ACC112 (cell line): ENCODE data around the gene ASCL5.
A peak's percentile ranks its signal among the peaks of the same experiment; 100 is the strongest.
"Not testable (repeated sequence)": the region's sequence is repeated elsewhere in the genome, so short reads cannot be mapped to it uniquely, and the experiment has no call there.

ENCODE experiments used
- H2AFZ ChIP-seq: fragments of 200-600 bp; sonication (generic); one replicate; pipeline ENCODE4 v1.6.0; 2017; ENCODE audit warnings: antibody characterized with exemption, low read length; ENCODE audit not compliant: unreplicated experiment
- H3K27ac ChIP-seq: fragments of 200-600 bp; sonication (generic); 2 replicates; pipeline ENCODE4 v1.5.1; 2014; ENCODE audit warnings: low read depth, mild to moderate bottlenecking, antibody characterized with exemption, low read length, moderate library complexity
- H3K27me3 ChIP-seq: fragments of 200-600 bp; sonication (generic); 2 replicates; pipeline ENCODE4 v1.6.1; 2014; ENCODE audit warnings: mild to moderate bottlenecking, antibody characterized with exemption, low read length, moderate library complexity, mixed read lengths; ENCODE audit not compliant: insufficient read depth
- H3K36me3 ChIP-seq: fragments of 200-600 bp; sonication (generic); 2 replicates; pipeline ENCODE4 v1.6.1; 2016; ENCODE audit warnings: mild to moderate bottlenecking, antibody characterized with exemption, low read length, moderate library complexity, mixed read lengths; ENCODE audit not compliant: insufficient read depth
- H3K4me1 ChIP-seq: fragments of 200-600 bp; sonication (generic); one replicate; pipeline ENCODE4 v1.6.1; 2016; ENCODE audit warnings: low read length, mixed read lengths; ENCODE audit not compliant: insufficient read depth, unreplicated experiment, control insufficient read depth
- H3K4me3 ChIP-seq: fragments of 200-600 bp; sonication (generic); 2 replicates; pipeline ENCODE4 v1.5.1; 2014; ENCODE audit warnings: mild to moderate bottlenecking, low read depth, low read length
- H3K79me2 ChIP-seq: fragments of 200-600 bp; sonication (generic); one replicate; pipeline ENCODE4 v1.6.0; 2016; ENCODE audit warnings: low read length; ENCODE audit not compliant: control insufficient read depth, unreplicated experiment, insufficient read depth

ASCL5 gene

DNA sequence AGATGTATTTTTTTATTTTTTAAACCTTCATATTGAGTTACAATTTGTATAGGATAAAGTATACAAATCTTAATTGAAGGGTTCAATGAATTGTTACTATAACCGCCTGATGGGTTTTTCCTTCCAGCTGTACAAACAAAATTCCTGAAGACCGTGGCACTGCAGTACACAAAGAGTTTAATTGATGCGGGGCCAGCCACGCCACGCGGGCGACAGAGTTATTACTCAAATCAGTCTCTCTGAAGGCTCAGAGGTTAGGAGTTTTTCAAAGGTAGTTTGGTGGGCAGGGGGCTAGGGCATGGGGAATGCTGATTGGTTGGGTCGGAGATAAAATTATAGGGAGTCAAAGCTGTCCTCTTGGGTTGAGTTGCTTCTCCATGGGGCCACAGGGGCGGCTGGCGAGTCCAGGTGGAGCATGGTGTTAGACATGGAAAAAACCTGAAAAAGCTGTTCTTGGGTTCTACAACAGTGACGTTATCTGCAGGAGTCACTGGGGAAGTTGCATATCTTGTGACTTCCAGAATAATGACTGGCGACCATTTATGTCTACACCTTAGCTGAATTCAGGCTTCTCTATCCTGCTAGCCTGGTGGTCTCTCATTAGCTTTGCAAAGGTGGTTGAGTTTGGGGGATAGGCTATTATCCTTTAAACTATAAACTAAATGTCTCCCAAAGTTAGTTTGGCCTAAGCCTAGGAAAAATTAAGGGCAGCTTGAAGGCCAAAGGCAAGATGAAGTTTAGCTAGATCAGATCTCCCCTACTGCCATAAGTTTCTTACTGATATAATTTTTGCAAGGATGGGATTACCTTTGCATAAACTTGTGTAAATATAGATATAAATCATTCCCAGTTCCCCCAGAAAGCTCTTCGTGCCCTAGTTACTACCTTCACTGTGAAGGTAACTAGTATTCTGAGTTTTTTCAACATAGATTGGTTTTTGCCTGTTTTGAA lies 40.3 kb upstream of the ASCL5 start:
- Histone ChIP-seq H3K27me3 (0 out of 2 replicates have a peak, but pooled peaks cover 7% of the 10 kb centered on the region), H3K79me2 (no peaks in the 10 kb centered on the region), H3K36me3 (no peaks in the 10 kb centered on the region), H3K4me3 (no peak overlapping the region), H2AFZ (no peak overlapping the region), H3K27ac (no peak overlapping the region), H3K4me1 (peaks cover 5% of the 10 kb centered on the region)

DNA sequence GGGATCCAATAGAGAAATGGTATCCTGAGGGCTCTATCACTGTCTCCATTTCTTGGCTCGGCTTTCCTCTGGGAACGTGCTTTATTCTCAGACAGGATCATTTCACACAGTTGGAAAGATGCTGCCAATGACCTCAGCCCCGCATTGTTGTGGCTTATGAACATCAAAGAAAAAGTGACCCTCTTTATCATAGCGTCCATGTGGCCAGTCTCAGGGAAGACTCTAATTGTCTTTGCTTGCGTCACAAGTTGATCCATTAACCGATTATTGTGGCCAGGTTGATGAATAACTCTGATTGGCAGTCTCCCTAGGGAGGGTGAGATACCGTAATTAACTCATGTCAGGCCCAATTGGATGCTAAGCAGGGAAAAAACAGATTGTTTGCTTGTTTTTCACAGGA lies 37.7 kb upstream of the ASCL5 start:
- Histone ChIP-seq H3K4me3 (no peak overlapping the region), H3K4me1 (no peaks in the 10 kb centered on the region), H2AFZ (no peak overlapping the region), H3K27me3 (peaks cover 12% of the 10 kb centered on the region; the same call in 1 of the 2 replicates), H3K36me3 (no peaks in the 10 kb centered on the region), H3K27ac (no peak overlapping the region), H3K79me2 (no peaks in the 10 kb centered on the region)

DNA sequence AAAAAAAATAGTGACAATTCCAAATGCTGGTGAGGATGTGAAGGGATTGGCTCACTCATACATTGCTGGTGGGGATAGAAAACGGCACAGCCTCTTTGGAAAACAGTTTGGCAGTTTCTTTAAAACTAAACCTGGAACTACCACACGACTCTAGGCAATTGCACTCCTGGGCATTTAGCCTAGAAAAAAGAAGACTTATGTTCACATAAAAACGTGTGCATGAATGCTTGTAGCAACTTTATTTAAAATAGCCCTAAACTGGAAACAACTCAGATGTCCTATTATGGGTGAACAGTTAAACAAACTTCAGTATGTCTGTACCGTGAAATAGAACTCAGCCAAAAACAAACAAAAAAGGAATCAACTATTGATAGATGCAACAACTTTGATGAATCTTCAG lies 36.7 kb upstream of the ASCL5 start:
- H3K79me2 ChIP-seq = no peaks in the 10 kb centered on the region
- no peak overlapping the region for H3K27ac ChIP-seq
- H3K4me1 ChIP-seq = no peaks in the 10 kb centered on the region
- H3K27me3 ChIP-seq = peaks cover 12% of the 10 kb centered on the region; the same call in 1 of the 2 replicates
- no peak overlapping the region for H2AFZ ChIP-seq
- no peaks in the 10 kb centered on the region for H3K36me3 ChIP-seq
- no peak overlapping the region for H3K4me3 ChIP-seq

DNA sequence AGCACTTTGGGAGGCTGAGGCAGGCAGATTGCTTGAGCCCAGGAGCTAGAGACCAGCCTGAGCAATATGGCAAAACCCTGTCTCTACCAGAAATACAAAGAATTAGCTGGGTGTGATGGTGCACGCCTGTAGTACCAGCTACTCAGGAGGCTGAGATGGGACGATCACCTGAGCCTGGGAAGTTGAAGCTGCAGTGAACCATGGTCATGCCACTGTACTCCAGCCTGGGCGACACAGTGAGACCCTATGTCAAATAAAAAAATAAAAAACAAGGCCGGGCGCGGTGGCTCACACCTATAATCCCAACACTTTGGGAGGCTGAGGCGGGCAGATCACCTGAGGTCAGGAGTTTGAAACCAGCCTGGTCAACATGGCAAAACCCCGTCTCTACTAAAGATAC lies 36.1 kb upstream of the ASCL5 start:
- H3K4me3 ChIP-seq = not testable (repeated sequence)

DNA sequence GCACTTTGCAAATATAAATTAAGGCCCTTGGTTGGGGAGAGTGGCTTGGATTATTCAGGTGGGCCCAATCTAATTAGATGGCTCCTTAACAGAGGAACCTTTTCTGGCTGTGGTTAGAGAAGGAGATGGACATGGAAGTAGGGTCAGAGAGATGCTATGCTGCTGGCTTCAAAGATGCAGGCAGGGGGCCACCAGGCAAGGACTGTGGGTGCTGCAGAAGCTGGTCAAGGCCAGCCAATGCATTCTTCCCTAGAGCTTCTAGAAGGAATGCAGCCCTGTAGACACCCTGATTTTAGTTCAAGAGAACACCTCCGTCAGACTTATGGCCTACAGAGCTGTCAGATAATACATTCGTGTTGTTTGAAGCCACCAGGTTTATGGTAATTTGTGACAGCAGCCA lies 31.0 kb upstream of the ASCL5 start:
- Histone ChIP-seq H3K79me2 (peaks cover 9% of the 10 kb centered on the region), H3K27ac (no peak overlapping the region), H3K27me3 (peaks cover 32% of the 10 kb centered on the region), H3K36me3 (no peaks in the 10 kb centered on the region), H3K4me3 (no peak overlapping the region), H3K4me1 (peaks cover 8% of the 10 kb centered on the region), H2AFZ (no peak overlapping the region)

More for the DNA sequence above, 36.1 kb upstream of the ASCL5 start:
- not testable (repeated sequence) for H3K36me3 ChIP-seq, H3K27ac ChIP-seq, H3K79me2 ChIP-seq, H3K4me1 ChIP-seq, H2AFZ ChIP-seq
- H3K27me3 ChIP-seq = peaks cover 14% of the 10 kb centered on the region

DNA sequence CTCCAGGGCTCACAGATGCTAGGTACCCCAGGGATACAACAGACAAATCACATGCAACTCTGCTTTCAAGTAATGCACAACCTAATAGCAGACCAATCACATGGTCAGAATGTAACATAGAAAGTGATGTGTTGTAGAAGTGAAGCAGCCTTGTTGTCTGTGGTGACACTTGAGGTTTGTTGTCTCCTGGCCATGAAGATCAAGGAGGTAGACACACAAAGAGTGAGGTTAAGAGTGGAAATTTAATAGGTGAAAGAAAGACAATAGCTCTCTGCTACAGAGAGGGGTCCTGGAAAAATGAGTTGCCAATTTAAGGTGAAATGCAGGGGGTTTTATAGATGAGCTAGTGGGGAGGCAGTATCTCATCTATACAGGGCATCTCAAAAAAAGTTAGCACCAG lies 29.8 kb upstream of the ASCL5 start:
- Histone ChIP-seq H3K27ac (no peak overlapping the region), H3K4me3 (no peak overlapping the region), H3K4me1 (peaks cover 16% of the 10 kb centered on the region), H3K79me2 (peaks cover 9% of the 10 kb centered on the region), H2AFZ (no peak overlapping the region), H3K27me3 (peaks cover 32% of the 10 kb centered on the region), H3K36me3 (no peaks in the 10 kb centered on the region)

DNA sequence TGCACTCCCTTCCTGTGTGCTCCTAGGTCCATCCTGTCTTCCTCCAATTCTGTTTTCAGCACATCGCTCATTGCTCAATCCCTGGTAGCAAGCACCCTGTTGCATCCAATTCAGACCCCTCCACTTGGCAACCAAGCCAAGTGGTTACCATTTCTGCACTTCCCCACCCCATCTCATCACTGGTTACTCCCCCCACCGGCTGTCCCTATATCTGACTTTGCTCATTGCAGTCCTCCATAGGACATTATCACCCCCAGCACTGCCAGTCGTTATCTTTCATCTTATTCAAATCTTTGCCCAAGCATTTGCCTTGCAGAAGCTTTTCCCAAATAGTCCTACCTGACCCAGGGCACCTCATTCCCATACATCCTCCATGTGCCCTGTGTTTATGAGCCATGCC lies 29.4 kb upstream of the ASCL5 start:
- Histone ChIP-seq H3K4me3 (no peak overlapping the region), H3K4me1 (peaks cover 16% of the 10 kb centered on the region), H3K27me3 (peaks cover 28% of the 10 kb centered on the region), H3K79me2 (peaks cover 9% of the 10 kb centered on the region), H2AFZ (no peak overlapping the region), H3K27ac (no peak overlapping the region), H3K36me3 (peaks cover 4% of the 10 kb centered on the region; the same call in 1 of the 2 replicates)

DNA sequence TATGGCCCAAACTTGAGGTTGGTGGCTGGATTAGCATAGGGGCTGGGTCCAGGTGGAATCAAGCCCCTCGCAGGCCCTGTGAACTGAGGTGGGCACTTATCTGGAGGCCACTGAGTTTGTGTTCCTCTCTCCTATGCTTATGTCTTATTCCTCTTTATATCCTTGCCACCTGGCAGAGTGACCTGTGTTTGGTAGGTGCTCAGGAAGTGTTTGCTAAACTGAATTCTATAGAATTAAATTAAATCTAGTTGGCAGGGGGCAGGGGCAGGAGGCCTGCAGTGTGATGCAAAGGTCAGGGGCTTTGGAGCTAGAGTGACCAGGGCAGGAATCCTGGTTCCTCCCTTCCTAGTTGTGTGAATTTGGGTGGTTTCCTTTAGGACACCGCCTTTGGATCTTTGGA lies 28.4 kb upstream of the ASCL5 start:
- H3K4me1 ChIP-seq = peaks cover 16% of the 10 kb centered on the region
- peaks cover 5% of the 10 kb centered on the region; the same call in 1 of the 2 replicates for H3K36me3 ChIP-seq
- H2AFZ ChIP-seq = no peak overlapping the region
- H3K27ac ChIP-seq = no peak overlapping the region
- peaks cover 9% of the 10 kb centered on the region for H3K79me2 ChIP-seq
- peaks cover 26% of the 10 kb centered on the region; the same call in 1 of the 2 replicates for H3K27me3 ChIP-seq
- H3K4me3 ChIP-seq = no peak overlapping the region

DNA sequence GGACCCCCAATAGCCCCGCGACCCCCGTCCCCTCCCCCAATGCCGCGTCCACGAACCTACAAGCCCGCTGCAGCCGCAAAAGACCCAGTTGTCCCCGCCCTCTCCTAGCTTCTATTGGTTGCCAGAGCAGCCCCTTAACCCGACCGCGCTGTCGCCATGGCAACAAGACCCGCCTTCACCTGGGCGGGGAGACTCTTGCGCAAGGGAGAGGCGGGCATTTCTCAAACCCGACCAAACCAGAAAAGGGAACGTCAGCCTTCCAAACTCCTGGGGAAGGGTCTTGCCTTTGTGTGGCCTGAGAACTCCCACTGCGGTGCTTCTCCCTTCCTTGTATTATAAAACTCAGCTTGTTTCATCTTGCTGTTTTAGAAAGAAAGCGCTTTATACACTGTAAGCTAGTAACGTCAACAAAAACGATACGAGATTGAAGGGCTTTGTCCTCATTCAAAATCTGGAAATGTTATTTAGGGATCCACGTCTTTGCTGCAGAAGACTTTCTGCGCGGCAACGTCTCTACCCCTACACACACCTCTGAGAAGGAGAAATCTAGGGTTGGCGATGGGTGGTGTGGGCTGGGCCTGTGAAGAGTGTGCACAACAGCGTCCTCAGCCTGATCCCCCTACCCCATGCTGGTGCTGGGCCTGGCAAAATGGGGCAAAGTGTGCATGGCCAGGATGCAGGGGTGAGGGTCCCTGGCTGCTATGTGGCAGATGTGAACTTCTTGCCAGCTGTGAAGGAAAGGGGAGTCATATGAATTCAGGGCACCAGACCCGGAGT lies 27.6 kb upstream of the ASCL5 start, which contains the start of gene TMEM9:
Gene TMEM9 (minus strand): TSS at position 86 of the 777 bp plus-strand sequence. CDS start 551 bp downstream, outside the sequence.
- peaks cover 16% of the 10 kb centered on the region for H3K4me1 ChIP-seq
- H3K27me3 ChIP-seq = peaks cover 26% of the 10 kb centered on the region; the same call in 1 of the 2 replicates
- peaks cover 5% of the 10 kb centered on the region; the same call in 1 of the 2 replicates for H3K36me3 ChIP-seq
- no peak within 1 kb of the TSS for H3K27ac ChIP-seq
- peak within 1 kb of the TSS; percentile 96 for H3K4me3 ChIP-seq
- H3K79me2 ChIP-seq = peaks cover 9% of the 10 kb centered on the region
- peak within 1 kb of the TSS; percentile 99 for H2AFZ ChIP-seq

DNA sequence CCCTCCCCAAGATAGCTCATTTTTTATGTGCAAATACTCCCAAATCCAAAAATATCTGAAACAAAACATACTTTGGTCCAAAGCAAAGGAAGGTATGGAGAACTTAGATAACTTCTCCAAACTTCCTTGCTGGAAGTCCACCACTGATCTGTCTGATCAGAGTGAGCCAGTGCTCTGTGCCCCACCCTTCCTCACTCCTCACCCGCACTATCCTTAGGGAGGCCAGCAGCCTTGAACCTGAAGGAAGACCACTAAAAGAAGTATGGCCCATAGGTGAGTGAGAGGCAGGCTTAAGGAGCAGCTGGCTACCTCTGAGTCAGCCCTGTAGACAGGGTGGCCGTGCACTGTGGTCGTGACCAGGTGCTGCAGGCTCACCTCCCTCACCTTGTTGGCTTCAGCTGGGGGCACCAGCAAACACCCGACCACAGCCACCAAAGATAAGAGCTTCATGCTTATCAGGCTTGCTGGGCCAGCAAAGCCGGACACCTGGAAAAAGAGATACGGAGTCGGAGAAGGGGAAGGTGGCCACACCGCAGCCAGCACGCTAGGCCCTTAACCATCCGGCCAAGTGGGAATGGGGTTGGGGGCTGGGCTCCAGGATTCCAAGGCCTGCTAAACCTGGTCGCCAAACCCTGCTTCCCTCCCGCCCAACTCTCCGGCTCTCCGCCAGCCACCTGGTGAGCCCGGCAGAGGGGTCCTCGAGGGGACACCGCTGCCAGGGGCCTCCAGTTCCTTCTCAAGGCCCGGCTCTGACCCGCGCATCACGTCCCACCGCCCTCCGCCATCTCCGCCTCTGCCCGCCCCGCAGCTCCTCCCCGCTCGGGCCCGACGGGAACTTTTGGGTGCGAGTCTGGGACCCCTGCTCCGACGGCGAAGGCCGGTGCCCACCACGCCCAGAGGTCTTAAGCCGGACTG lies 26.7 kb upstream of the ASCL5 start:
- peak overlapping the region; percentile 99 for H2AFZ ChIP-seq
- H3K36me3 ChIP-seq = peaks cover 5% of the 10 kb centered on the region; the same call in 1 of the 2 replicates
- peaks cover 26% of the 10 kb centered on the region; the same call in 1 of the 2 replicates for H3K27me3 ChIP-seq
- peak overlapping the region; percentile 96 for H3K4me3 ChIP-seq
- peaks cover 16% of the 10 kb centered on the region for H3K4me1 ChIP-seq
- H3K79me2 ChIP-seq = peaks cover 9% of the 10 kb centered on the region
- H3K27ac ChIP-seq = no peak overlapping the region
